ENCODE measurements around the gene BMPR1B.

Gene BMPR1B

DNA sequence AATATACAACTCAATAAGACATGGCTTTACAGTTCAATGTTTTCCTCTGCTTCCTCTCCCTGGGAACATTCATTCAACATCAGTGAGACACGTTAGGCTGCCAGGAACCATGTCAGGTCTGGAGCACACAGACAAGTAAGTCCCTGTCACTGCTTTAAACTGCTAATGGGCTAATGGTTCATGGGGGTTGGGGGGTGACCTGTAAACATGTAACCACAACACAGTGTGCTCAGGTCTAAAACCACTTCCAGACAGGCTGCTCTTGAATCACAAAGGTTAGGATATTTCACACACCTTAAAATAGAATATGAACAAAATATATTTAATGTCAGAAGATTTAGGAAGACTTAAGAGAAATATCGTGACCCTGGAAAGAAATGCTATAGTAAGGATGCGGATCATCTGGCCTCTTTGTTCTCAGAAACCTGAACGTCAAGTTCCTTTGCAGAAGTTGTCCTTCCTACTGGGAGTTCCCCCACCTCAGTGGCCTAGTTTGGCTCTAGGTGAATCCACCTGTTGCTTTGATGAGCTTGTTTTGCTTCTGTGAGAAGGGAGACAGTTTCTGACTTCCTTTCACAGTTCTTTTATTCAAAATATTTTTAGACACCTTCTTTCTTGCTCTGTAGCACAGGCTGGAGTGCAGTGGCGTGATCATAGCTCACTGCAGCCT lies 431.1 kb downstream of the BMPR1B start:
- DNase-seq (ENCODE audit: low spot score) = no peak

DNA sequence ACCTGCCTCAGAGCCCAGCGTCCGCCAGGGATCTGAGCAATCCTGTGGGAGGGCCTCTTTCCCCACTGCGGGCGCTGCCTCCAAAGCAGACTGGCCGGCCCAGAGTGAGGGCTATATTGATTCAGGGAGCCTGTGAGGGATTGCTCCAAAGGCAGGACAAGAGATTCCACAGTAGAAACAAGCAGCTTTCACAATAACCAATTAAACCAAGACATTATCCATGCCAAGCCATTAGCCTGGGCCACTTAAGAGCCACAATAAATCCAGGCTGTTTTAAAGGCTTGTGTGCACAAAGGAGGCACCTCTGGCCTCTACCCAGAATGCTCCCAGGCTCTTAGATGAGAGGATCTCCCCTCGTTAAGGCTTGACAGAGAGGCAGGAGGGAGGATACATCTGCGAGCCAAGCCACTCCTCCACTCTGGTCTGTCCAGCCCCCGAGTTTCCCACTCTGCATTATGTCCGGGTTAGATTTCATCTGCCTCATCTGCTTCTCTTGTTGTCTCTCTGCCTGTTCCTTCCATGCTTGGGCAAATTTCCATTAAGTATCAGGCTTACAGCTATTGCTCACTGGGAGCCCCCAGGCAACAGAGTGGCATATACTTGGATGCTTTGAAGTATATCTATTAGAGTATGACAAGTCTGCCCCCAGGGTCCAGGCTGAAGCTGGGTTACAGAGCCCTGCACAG lies 433.1 kb downstream of the BMPR1B start:
- no peak for DNase-seq (ENCODE audit: low spot score)

DNA sequence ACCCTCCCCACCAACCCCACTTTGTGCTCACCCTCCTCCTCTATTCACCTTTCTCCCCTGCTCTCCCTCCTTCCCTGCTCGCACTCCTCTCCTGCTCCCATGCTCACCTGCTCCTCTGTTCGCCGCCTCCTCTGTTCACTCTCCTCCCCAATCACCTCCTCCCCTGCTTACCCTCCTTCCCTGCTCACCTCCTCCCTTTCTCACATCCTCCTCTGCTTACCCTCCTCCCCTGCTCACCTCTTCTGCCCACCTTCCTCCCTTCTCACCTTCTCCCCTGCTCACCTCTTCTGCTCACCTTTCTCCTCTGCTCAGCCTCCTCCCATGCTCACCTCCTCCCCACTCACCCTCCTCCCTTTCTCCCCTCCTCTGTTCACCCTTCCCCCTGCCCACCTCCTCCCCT lies 433.8 kb downstream of the BMPR1B start:
- no peak for DNase-seq (ENCODE audit: low spot score)

DNA sequence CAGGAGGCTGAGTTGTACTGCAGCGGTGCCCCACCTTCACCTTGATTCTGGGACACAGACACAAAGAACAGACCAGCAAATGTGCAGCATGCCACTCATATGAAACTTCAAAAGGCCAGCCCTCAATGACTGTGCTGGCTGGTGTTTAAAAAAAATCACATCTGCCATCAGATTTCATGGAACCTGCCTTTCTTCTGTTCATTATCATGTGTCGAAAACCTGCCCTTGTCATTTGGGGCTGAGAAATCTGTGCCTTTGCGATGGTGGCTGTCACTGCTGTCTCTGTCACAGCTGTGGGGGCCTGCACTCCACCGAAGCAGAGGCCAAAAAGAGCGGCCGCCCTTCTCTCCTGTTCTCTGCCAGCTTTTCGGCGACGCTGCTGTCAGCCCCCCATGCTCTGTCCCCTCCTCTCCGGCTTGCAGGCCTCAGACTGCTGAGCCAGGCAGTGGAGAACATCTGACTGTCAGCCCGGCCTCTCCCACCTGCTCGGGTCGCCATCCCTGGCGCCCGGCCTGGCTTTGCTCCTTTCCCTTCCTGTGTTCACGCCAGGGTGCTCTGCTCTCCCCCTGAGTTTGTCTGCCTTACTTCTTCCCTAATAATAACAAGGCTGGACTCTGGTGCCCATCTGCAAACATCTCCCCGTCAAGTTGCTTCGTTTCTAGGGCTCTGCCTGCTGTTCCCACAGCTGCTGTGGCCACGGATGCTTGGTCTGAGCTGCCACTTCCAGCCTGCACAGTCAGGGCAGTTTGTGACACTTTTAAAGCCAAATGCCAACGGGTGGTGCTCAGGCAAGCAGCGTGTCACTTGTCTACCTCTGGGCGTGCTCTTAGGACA lies 435.9 kb downstream of the BMPR1B start:
- no peak for DNase-seq (ENCODE audit: low spot score)

DNA sequence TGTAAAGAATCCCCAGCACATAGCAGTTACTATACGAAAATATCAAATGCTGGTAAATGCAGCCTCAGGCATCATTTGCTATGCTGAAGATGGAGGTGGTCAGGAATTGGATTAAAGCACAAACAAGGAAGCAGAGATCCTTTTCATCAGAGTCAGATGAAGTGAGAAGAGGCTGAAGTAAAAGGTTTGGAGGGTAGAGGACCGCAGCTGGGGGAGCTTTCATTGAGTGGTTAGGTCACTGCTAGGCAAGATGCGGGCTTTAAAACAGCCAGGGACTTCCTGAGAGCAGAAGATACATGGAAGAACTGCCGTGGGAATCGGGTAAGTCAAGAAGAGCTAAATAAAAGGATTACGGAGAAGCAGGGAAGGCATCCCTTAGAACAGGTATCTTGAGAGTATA lies 439.6 kb downstream of the BMPR1B start:
- no peak for DNase-seq (ENCODE audit: low spot score)

DNA sequence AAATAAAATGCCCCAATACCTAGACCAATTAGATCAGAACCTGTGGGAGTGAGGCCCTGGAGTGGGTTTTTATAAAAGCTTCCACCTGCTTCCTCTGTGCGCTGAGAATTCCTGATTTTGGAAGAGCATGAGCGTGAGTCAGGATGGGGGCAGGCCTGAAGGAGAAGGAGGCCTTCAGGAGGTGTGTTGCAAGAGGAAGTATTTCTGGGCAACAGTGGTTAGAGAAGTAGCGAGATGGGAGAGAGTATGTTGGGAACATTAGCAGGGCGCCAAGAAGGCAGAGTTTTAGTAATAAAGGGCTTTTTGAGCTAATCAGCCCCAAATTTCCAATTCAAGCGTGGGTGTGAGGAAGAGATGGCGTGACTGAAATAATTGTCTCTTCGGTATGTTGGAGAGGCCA lies 441.2 kb downstream of the BMPR1B start:
- DNase-seq (ENCODE audit: low spot score) = no peak

DNA sequence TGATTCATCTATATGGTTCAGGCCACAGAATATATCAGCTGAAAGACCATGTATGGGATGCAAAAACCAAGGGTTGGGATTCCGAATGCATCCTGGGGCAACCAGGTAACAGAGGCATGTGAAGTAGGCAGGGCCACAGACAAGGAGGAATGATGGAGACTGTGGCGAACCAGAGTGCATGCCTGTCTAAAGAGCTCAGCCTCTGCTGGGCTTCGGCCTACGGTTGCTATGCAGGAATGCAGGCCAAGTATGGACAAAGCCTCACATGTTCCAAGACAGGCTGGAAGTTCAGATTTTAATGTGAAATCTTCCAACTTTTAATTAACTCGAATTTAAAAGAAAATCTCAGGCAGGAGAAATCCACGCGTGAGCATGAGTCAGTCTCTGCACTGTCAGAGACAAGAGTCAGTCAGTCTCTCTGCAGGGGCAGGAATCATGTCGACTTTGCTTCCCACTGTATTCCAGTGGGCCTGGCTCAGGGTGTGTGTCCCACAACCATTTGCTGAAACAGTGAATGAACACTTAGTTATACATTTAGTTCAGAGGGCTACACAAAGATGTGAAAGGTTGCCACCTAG lies 446.6 kb downstream of the BMPR1B start:
- DNase-seq (ENCODE audit: low spot score) = no peak

DNA sequence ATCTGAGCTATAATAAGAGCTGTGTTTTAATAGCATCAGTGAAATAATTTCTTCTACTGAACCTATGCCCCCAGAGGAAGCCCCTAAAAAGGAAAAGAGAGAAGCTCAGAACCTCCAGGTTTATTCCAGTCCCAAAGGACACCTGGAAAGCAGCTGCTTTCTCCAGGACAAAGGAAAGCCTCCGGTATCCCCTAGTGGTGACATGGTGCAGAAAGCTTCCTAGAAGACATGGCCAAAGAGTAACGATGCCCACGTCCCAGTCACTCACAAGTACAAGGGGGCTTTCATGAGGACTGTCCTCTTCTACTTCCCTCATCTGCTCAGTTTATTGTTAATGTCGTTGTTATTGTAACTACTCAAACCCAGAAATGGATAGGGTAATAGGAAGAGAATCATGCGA lies 447.1 kb downstream of the BMPR1B start:
- DNase-seq (ENCODE audit: low spot score) = no peak
